Type B pancreatic cell (in vitro differentiated cells): ENCODE results near the gene GRM4. TPM values are rescaled to one million over a fixed set of nuclear protein-coding genes. Genes with fewer than 3 reads are reported as not detected.

Experiments used
- DNase-seq: peaks from one replicate; pipeline ENCODE4 v3.0.0; 2021; ENCODE audit warnings: mixed read lengths; ENCODE audit not compliant: unreplicated experiment; ENCODE audit errors: extremely low spot score
- H3K27ac Mint-ChIP-seq: 2 replicates; pipeline ENCODE4 v1.8.0; 2021; ENCODE audit warnings: mild to moderate bottlenecking, mixed read lengths
- H3K27me3 Mint-ChIP-seq: 2 replicates; pipeline ENCODE4 v1.8.0; 2021; ENCODE audit warnings: mixed read lengths
- H3K36me3 Mint-ChIP-seq: 2 replicates; pipeline ENCODE4 v1.8.0; 2021; ENCODE audit warnings: mixed read lengths
- H3K4me1 Mint-ChIP-seq: one replicate; pipeline ENCODE4 v1.8.0; 2021; ENCODE audit warnings: mixed read lengths; ENCODE audit not compliant: unreplicated experiment
- H3K4me3 Mint-ChIP-seq: 2 replicates; pipeline ENCODE4 v1.8.0; 2021; ENCODE audit warnings: mild to moderate bottlenecking, mixed read lengths
- H3K9me3 Mint-ChIP-seq: 2 replicates; pipeline ENCODE4 v1.8.0; 2021; ENCODE audit warnings: mixed read lengths
- CTCF ChIP-seq: fragments of 200-600 bp; sonication (generic); conservative IDR thresholded peaks from 2 replicates; pipeline ENCODE4 v1.5.0; 2021; ENCODE audit warnings: antibody characterized with exemption, mild to moderate bottlenecking
- total RNA-seq: library from RNA; stranded (reverse); gene quantifications from 2 replicates; pipeline ENCODE4 v1.2.1, GENCODE V29; 2021; ENCODE audit warnings: low replicate concordance

Gene GRM4
- total RNA-seq, 1 donor from 2014 or later: 2.2 TPM

- Mint-ChIP-seq H3K27ac (no peak overlapping the region), H3K4me1 (no peaks in the 10 kb centered on the region), H3K9me3 (no peaks in the 10 kb centered on the region), H3K27me3 (peaks cover 27% of the 10 kb centered on the region), H3K36me3 (no peaks in the 10 kb centered on the region), H3K4me3 (no peak overlapping the region)
- no peak for DNase-seq
- peak; percentile 65 for TF ChIP-seq CTCF
Observed at GRCh38 chr6:34062815-34063214, 83.1 kb downstream of the GRM4 start.

GRCh38 chr6:34062156-34062555, 83.7 kb downstream of the GRM4 start:
- Mint-ChIP-seq H3K27me3 (peaks cover 25% of the 10 kb centered on the region), H3K4me3 (no peak overlapping the region), H3K36me3 (no peaks in the 10 kb centered on the region), H3K4me1 (no peaks in the 10 kb centered on the region), H3K27ac (no peak overlapping the region), H3K9me3 (no peaks in the 10 kb centered on the region)
- DNase-seq: no peak
- TF ChIP-seq CTCF: no peak

GRCh38 chr6:34061348-34061747, 84.5 kb downstream of the GRM4 start:
- Mint-ChIP-seq H3K9me3 (no peaks in the 10 kb centered on the region), H3K27me3 (peaks cover 19% of the 10 kb centered on the region), H3K27ac (no peak overlapping the region), H3K36me3 (no peaks in the 10 kb centered on the region), H3K4me1 (no peaks in the 10 kb centered on the region), H3K4me3 (no peak overlapping the region)
- DNase-seq: no peak
- no peak for TF ChIP-seq CTCF

- peaks cover 10% of the 10 kb centered on the region for H3K27me3 Mint-ChIP-seq
Observed at GRCh38 chr6:34059914-34060313, 86.0 kb downstream of the GRM4 start.

GRCh38 chr6:34059136-34059731, 86.7 kb downstream of the GRM4 start:
- Mint-ChIP-seq H3K27ac (no peak overlapping the region), H3K4me3 (no peak overlapping the region), H3K9me3 (no peaks in the 10 kb centered on the region), H3K36me3 (no peaks in the 10 kb centered on the region), H3K27me3 (peaks cover 8% of the 10 kb centered on the region), H3K4me1 (peaks cover 3% of the 10 kb centered on the region)
- TF ChIP-seq CTCF: no peak
- DNase-seq: no peak

More at GRCh38 chr6:34059914-34060313, 86.0 kb downstream of the GRM4 start:
- H3K9me3 Mint-ChIP-seq: no peaks in the 10 kb centered on the region
- H3K36me3 Mint-ChIP-seq: no peaks in the 10 kb centered on the region
- H3K4me3 Mint-ChIP-seq: no peak overlapping the region
- peaks cover 3% of the 10 kb centered on the region for H3K4me1 Mint-ChIP-seq
- H3K27ac Mint-ChIP-seq: no peak overlapping the region
- TF ChIP-seq CTCF: no peak
- DNase-seq: no peak

- Mint-ChIP-seq H3K4me1 (peaks cover 3% of the 10 kb centered on the region), H3K27me3 (peaks cover 3% of the 10 kb centered on the region), H3K9me3 (no peaks in the 10 kb centered on the region), H3K27ac (no peak overlapping the region), H3K36me3 (no peaks in the 10 kb centered on the region), H3K4me3 (no peak overlapping the region)
- DNase-seq: no peak
- no peak for TF ChIP-seq CTCF
Observed at GRCh38 chr6:34057790-34058189, 88.1 kb downstream of the GRM4 start.
